M059J (cell line): ENCODE measurements around the gene RD3L. TPM values are rescaled to one million over a fixed set of nuclear protein-coding genes. Genes with fewer than 3 reads are reported as not detected.

ENCODE experiments used
- DNase-seq: peaks from one replicate; pipeline ENCODE4 v3.0.0-alpha.2; 2012; ENCODE audit warnings: low read depth
- total RNA-seq: library from RNA; depleted of rRNA; stranded (reverse); fragments of >200 nt; shearing (Covaris generic); gene quantifications from 2 replicates; pipeline ENCODE4 v1.2.3, GENCODE V29; 2014; rRNA removed

Gene RD3L
- total RNA-seq, 1 experiment from 2014 or later, result not detected

- DNase-seq, result no peak
These were observed 45.8 kb downstream of the RD3L start for GRCh38 chr14:103896578-103896977.

- no peak for DNase-seq
These were observed 47.6 kb downstream of the RD3L start for GRCh38 chr14:103894723-103895059.

- DNase-seq, result no peak
These were observed 48.2 kb downstream of the RD3L start for GRCh38 chr14:103894034-103894722.

GRCh38 chr14:103892247-103892646 lies 50.1 kb downstream of the RD3L start:
- no peak for DNase-seq

- DNase-seq, result no peak
These were observed 50.6 kb downstream of the RD3L start for GRCh38 chr14:103891667-103892215.

GRCh38 chr14:103890821-103891666 lies 51.3 kb downstream of the RD3L start:
- no peak for DNase-seq

Other genes with a start within 250 kb of the RD3L start
- gene XRCC3, start 227.1 kb downstream of the RD3L start, total RNA-seq, result 28.2 and 29.8 TPM in 2 replicates
- 27.6 and 32.3 TPM in 2 replicates for gene ZFYVE21, start 226.7 kb downstream of the RD3L start, total RNA-seq
- gene PPP1R13B, start 95.0 kb downstream of the RD3L start, total RNA-seq, result 1.6 and 3.1 TPM in 2 replicates
- gene TDRD9, start 14.1 kb downstream of the RD3L start, total RNA-seq, result not detected in 2 replicates
- not detected in 2 replicates for gene ASPG, start 143.2 kb upstream of the RD3L start, total RNA-seq
- gene KIF26A, start 196.1 kb upstream of the RD3L start, total RNA-seq, result not detected in 2 replicates